HepG2 (cell line): Measurements from ENCODE around the gene GRHPR. TPM values are rescaled to one million over a fixed set of nuclear protein-coding genes. Genes with fewer than 3 reads are reported as not detected.
"Not testable (repeated sequence)": the region's sequence is repeated elsewhere in the genome, so short reads cannot be mapped to it uniquely, and the experiment has no call there.

ENCODE experiments used
- ATAC-seq: fragments of 200-7000 bp; cut with Tn5 transposase; 3 replicates; pipeline ENCODE4 v1.9.1; 2020; ENCODE audit warnings: mild to moderate bottlenecking, moderate library complexity
- BruUV-seq: library from RNA; stranded (reverse); fragments of 400-500 nt; replicated peaks from 2 replicates; lab custom pipeline; 2021; lab: Mats Ljungman, UMichigan
- CTCF ChIA-PET: fragments of 300-600 bp; formaldehyde crosslinking; extraction: SDS; loops from one replicate; lab custom pipeline; 2021; ENCODE audit warnings: low total read pairs, inconsistent platforms, low intra/inter-chr PET ratio; lab: Yijun Ruan, JAX
- POLR2A ChIA-PET: fragments of 350-600 bp; sonication (Branson Sonifier 250); formaldehyde crosslinking; loops from one replicate; lab custom pipeline; 2020; ENCODE audit warnings: antibody characterized with exemption, inconsistent platforms; lab: Yijun Ruan, JAX
- DNase-seq: peaks from one replicate; pipeline ENCODE4 v3.0.0-alpha.2; 2015; ENCODE audit warnings: low spot score
- FAIRE-seq: peaks from 3 replicates; lab custom pipeline; 2011; peaks lifted over from hg19 to GRCh38; lab: Jason Lieb, UNC
- H2AFZ ChIP-seq: one replicate; pipeline ENCODE4 v1.6.1; 2011; ENCODE audit warnings: low read length, inconsistent platforms
- H3K27ac ChIP-seq: fragments of 300-600 bp; 3 replicates; pipeline ENCODE4 v1.8.0; 2011; ENCODE audit warnings: mixed run types, mild to moderate bottlenecking, mixed read lengths, low read length, inconsistent platforms; ENCODE audit not compliant: insufficient read depth; ENCODE audit errors: extremely low read length
- H3K27me3 ChIP-seq, 2 experiments: fragments of 200-600 bp in 1 of 2; 2 replicates in 1 of 2; 3 replicates in 1 of 2; pipeline versions ENCODE4 v1.6.0 to v1.8.0; 2011; ENCODE audit warnings: low read length in 2 of 2, mild to moderate bottlenecking in 2 of 2, moderate library complexity in 2 of 2, inconsistent platforms in 1 of 2; ENCODE audit not compliant: insufficient read depth in 2 of 2, control insufficient read depth in 1 of 2
- H3K36me3 ChIP-seq, 2 experiments: fragments of 200-600 bp in 1 of 2; replicated peaks in 1 of 2; 2 replicates in 1 of 2; 3 replicates in 1 of 2; pipeline versions ENCODE4 v1.5.1 to v1.8.0; 2011; ENCODE audit warnings: low read length in 2 of 2, inconsistent platforms in 1 of 2; ENCODE audit not compliant: insufficient read depth in 2 of 2, control insufficient read depth in 1 of 2
- H3K4me1 ChIP-seq: 2 replicates; pipeline ENCODE4 v1.5.1; 2012; ENCODE audit warnings: low read length, inconsistent platforms; ENCODE audit not compliant: insufficient read depth
- H3K4me2 ChIP-seq: 2 replicates; pipeline ENCODE4 v1.6.0; 2011; ENCODE audit warnings: low read depth, low read length, inconsistent platforms
- H3K4me3 ChIP-seq, 3 experiments: fragments of 200-600 bp in 1 of 3; sonication (generic), shearing (Covaris generic) in 1 of 3; replicated peaks in 1 of 3; 2 replicates each; pipeline ENCODE4 v1.5.1; 2011 to 2016; ENCODE audit warnings: low read length in 3 of 3, inconsistent platforms in 2 of 3, low read depth in 2 of 3, mild to moderate bottlenecking in 2 of 3, control low read depth in 1 of 3, mixed read lengths in 1 of 3; ENCODE audit not compliant: insufficient read depth in 1 of 3
- H3K79me2 ChIP-seq: one replicate; pipeline ENCODE4 v1.6.1; 2011; ENCODE audit warnings: low read length, inconsistent platforms; ENCODE audit not compliant: insufficient read depth
- H3K9ac ChIP-seq: 2 replicates; pipeline ENCODE4 v1.6.0; 2011; ENCODE audit warnings: mild to moderate bottlenecking, low read depth, low read length, inconsistent platforms; ENCODE audit not compliant: insufficient read depth
- H3K9me3 ChIP-seq: 2 replicates; pipeline ENCODE4 v1.5.1; 2012; ENCODE audit warnings: mild to moderate bottlenecking, low read length
- H4K20me1 ChIP-seq: 2 replicates; pipeline ENCODE4 v1.6.0; 2011; ENCODE audit warnings: inconsistent platforms, mild to moderate bottlenecking, low read length, moderate library complexity; ENCODE audit not compliant: insufficient read depth
- KLF12 ChIP-seq: sonication (generic); formaldehyde crosslinking; IDR thresholded peaks from 2 replicates; pipeline ENCODE4 v1.4.0; 2020; ENCODE audit warnings: missing genetic modification reagents, borderline replicate concordance
- UBTF ChIP-seq: sonication (generic); formaldehyde crosslinking; IDR thresholded peaks from 2 replicates; pipeline ENCODE4 v1.4.0; 2020; ENCODE audit warnings: mild to moderate bottlenecking, missing genetic modification reagents
- WGBS: methylation state at CpG from one replicate; pipeline ENCODE4 v1.1.6; 2017; ENCODE audit warnings: low lambda C conversion rate; 5-methylcytosine and 5-hydroxymethylcytosine counted together
- in situ Hi-C: cut with HindIII; loops from 2 replicates; pipeline ENCODE4 v1.10.0; 2017; ENCODE audit warnings: low pct_unique_long_range_greater_than_20kb; ENCODE audit not compliant: extremely low pct_ligation_motif_present
- intact Hi-C: fragments of 100-400 bp; cut with micrococcal nuclease; formaldehyde crosslinking; loops from one replicate; pipeline ENCODE4 v1.10.0; 2022; ENCODE audit not compliant: unreplicated experiment
- polyA plus RNA-seq, 8 experiments: library from polyadenylated mRNA; depleted of rRNA in 3 of 8; stranded (reverse) in 7 of 8; unstranded in 1 of 8; fragments of >200 nt; fragmentation: Illumina TruSeq in 4 of 8; extraction: Trizol in 4 of 8; gene quantifications; 2 replicates each; pipeline versions ENCODE4 v1.2.1 to v1.2.3, GENCODE V29; 2011 to 2016; ENCODE audit warnings: low read depth in 4 of 8, missing spikeins in 1 of 8, mixed read lengths in 1 of 8; ENCODE audit not compliant: insufficient read depth in 1 of 8
- total RNA-seq, 5 experiments: library from RNA; depleted of rRNA; stranded (reverse); fragments of >200 nt; fragmentation: Illumina TruSeq; extraction: Trizol; gene quantifications; 2 replicates each; pipeline ENCODE4 v1.2.3, GENCODE V29; 2016; ENCODE audit warnings: low read depth in 1 of 5

Gene GRHPR
- total and polyA plus RNA-seq, 2 of the 13 experiments (the other 11 are each of a cell fraction or from before 2014, with no cell fraction given), result 113 to 115 TPM

- Histone ChIP-seq H3K27ac (no peak overlapping the region), H3K4me2 (no peak overlapping the region), H3K4me3 (no peak overlapping the region), H3K9me3 (no peaks in the 10 kb centered on the region), H3K36me3 (peaks cover 16 to 35% of the 10 kb centered on the region in 2 experiments; a peak in 4 of 5 replicates), H4K20me1 (peaks cover 4% of the 10 kb centered on the region; the same call in 1 of the 2 replicates), H3K4me1 (peaks cover 47% of the 10 kb centered on the region), H3K9ac (no peak overlapping the region), H3K79me2 (peaks cover 28% of the 10 kb centered on the region)
- in situ Hi-C loops, result no loop called here
- 98% methylated on average over 9 of the region's 11 CpGs for WGBS
- ATAC-seq, result no peak
- FAIRE-seq, result no peak
- intact Hi-C loops, result no loop called here
- POLR2A ChIA-PET, result interaction anchor here (1.0 kb wide), 1 partner anchor 15 kb away, joined by 3 read pairs; no protein-coding TSS in a partner anchor
- BruUV-seq, result no TSS peak
- DNase-seq, result no peak
- TF ChIP-seq KLF12 (CRISPR knock-in tag), result no peak
- TF ChIP-seq UBTF, result no peak
- TF ChIP-seq, all 625 proteins: peak for 0
- Histone ChIP-seq H2AFZ (no peak overlapping the region), H3K27me3 (no peaks in the 10 kb centered on the region)
- CTCF ChIA-PET, result no interaction called here
Measured at GRCh38 chr9:37425298-37425752, 2.8 kb downstream of the GRHPR start.

- DNase-seq, POLR2A ChIA-PET, H3K27ac ChIP-seq, BruUV-seq, CTCF ChIA-PET, H3K27me3 ChIP-seq, H2AFZ ChIP-seq, H4K20me1 ChIP-seq, H3K4me3 ChIP-seq, FAIRE-seq, H3K9ac ChIP-seq, ATAC-seq, H3K9me3 ChIP-seq, H3K4me2 ChIP-seq, intact Hi-C loops, in situ Hi-C loops: not testable (repeated sequence)
- H3K4me1 ChIP-seq, result peaks cover 50% of the 10 kb centered on the region
- H3K79me2 ChIP-seq, result peaks cover 28% of the 10 kb centered on the region
- 98% methylated on average over 15 of the region's 15 CpGs for WGBS
- peaks cover 16 to 35% of the 10 kb centered on the region in 2 experiments; a peak in 4 of 5 replicates for H3K36me3 ChIP-seq
Measured at GRCh38 chr9:37426431-37426830, 3.9 kb downstream of the GRHPR start.
